Testis (tissue), 2 donors: ENCODE measurements around the gene LRRC4C.

Source experiments
- CTCF ChIP-seq, 3 experiments: fragments of 450-650 bp in 2 of 3; fragments of 200-600 bp in 1 of 3; sonication (generic) in 1 of 3; IDR thresholded peaks; one replicate each; pipeline ENCODE4 v1.5.1; 2016 to 2019; ENCODE audit warnings: antibody characterized with exemption in 3 of 3, mild to moderate bottlenecking in 2 of 3, moderate library complexity in 1 of 3
- POLR2A ChIP-seq: fragments of 450-650 bp; IDR thresholded peaks from one replicate; pipeline ENCODE4 v1.6.1; 2017; ENCODE audit warnings: antibody characterized with exemption, mild to moderate bottlenecking, moderate library complexity

GRCh38 chr11:40938002-40938401, 521.5 kb downstream of the LRRC4C start:
- no peak for TF ChIP-seq POLR2A
- TF ChIP-seq CTCF (IDR thresholded peaks at IDR 0.05), result no peak
